Measurements from ENCODE around the gene SPOCK1.

SPOCK1 gene

DNA sequence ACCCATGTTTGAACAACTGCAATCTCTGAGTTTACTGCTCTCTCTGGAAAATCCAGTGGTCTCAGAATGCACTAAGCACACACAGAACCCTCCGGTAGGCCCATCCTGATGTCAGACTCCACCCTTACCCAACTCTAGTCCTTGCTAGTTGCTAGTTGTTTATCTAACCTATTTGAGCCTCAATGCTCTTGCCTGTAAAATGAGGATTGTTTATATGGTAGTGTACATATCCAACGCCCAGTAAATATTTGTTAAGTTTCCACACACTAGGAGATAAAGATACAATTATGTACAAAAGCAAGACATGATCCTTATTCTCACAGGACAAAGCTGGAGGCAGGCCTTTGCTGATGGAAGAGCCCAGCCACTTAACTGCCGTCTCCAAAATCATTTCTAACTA is 192.2 kb downstream of the SPOCK1 start:
- POLR2A ChIA-PET, result no interaction called here
- TF ChIP-seq, protein P1, sequence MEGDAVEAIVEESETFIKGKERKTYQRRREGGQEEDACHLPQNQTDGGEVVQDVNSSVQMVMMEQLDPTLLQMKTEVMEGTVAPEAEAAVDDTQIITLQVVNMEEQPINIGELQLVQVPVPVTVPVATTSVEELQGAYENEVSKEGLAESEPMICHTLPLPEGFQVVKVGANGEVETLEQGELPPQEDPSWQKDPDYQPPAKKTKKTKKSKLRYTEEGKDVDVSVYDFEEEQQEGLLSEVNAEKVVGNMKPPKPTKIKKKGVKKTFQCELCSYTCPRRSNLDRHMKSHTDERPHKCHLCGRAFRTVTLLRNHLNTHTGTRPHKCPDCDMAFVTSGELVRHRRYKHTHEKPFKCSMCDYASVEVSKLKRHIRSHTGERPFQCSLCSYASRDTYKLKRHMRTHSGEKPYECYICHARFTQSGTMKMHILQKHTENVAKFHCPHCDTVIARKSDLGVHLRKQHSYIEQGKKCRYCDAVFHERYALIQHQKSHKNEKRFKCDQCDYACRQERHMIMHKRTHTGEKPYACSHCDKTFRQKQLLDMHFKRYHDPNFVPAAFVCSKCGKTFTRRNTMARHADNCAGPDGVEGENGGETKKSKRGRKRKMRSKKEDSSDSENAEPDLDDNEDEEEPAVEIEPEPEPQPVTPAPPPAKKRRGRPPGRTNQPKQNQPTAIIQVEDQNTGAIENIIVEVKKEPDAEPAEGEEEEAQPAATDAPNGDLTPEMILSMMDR (IDR thresholded peaks at IDR 0.05; ENCODE audit: control extremely low read depth, extremely low read depth, low read depth, missing control alignments), result no peak
- CTCF ChIA-PET, result interaction anchor here (1.3 kb wide), 1 partner anchor 11 kb away, joined by 5 read pairs; no protein-coding TSS in a partner anchor
- DNase-seq (ENCODE audit: extremely low spot score), result no peak

DNA sequence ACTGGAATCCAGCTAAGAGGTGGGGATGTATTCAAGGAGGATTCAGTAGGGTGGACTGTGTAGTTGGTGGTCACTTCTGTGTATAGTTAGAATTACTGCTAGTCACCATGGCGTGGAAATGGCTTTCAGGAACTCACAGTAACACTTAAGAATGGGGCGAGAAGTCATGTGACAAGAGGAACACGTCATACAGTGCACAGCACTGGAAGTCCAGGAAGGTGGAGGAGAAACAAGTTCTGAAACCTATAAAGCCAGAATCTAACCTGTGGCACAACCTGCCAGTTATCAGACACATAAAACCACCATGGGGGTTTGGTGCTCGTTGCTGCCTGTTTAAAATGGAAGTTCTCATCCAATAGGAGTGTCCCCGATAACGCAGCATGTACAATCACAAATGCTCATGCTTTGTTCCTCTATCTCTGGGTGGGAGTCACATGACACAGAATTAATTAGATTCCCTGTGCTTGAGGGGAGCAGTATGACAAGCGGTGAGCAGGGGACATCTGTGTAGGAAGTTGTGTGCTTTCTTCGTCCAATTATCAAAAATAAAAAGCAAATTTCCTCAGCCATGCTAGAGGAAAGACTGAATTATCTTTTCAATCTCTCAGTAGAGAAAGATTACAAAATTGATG is 193.0 kb downstream of the SPOCK1 start:
- DNase-seq (ENCODE audit: extremely low spot score), result no peak
- ChIA-PET CTCF (interaction anchor here (1.3 to 2.8 kb wide), 2 partner anchors 11 to 14 kb away, joined by 5 to 10 read pairs; no protein-coding TSS in a partner anchor), POLR2A (no interaction called here)
- TF ChIP-seq, protein P1 (IDR thresholded peaks at IDR 0.05; ENCODE audit: control extremely low read depth, extremely low read depth, low read depth, missing control alignments), result no peak

DNA sequence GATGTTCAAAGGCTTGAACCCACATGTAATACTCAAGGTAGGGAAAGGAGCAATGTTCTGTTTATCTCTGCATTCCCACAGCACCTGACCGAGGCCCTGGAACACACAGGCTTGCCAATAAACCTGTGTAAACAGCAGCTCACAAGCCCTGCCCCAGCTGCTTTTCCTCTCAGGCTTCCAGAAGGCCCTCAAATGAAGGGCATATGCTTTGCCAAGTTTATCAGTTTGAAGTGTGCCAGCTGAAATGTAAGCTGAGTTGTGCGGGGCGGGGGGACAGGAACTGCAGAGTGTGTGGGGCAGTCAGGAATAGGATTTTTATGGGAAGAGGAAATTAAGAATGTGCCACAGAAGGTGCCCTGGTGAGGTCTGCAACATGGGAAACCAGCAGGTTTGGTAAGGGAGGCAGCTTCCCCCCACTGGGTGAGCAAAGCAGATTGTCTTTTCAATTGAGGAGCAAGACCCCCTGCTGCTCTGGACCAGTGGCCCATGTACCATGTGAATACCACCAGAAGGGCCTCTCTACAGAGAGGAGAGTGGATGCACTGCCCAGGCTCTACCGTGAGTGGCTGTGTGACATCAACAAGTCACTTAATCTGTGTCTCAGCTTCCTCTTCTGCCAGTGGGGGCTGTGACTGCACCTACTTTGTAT is 194.8 kb downstream of the SPOCK1 start:
- DNase-seq (ENCODE audit: extremely low spot score), result no peak
- TF ChIP-seq, protein P1 (IDR thresholded peaks at IDR 0.05; ENCODE audit: control extremely low read depth, extremely low read depth, low read depth, missing control alignments), result no peak
- CTCF ChIA-PET, result interaction anchor here (0.9 to 2.8 kb wide), 2 partner anchors 12 to 16 kb away, joined by 4 to 10 read pairs; no protein-coding TSS in a partner anchor
- POLR2A ChIA-PET, result no interaction called here

GRCh38 chr5:137303509-137303908 is 195.6 kb downstream of the SPOCK1 start:
- TF ChIP-seq, protein P1 (IDR thresholded peaks at IDR 0.05; ENCODE audit: control extremely low read depth, extremely low read depth, low read depth, missing control alignments), result no peak
- POLR2A ChIA-PET, result no interaction called here
- CTCF ChIA-PET, result interaction anchor here (2.8 kb wide), 1 partner anchor 17 kb away, joined by 10 read pairs; no protein-coding TSS in a partner anchor
- no peak for DNase-seq (ENCODE audit: extremely low spot score)

GRCh38 chr5:137300411-137301240 is 198.5 kb downstream of the SPOCK1 start:
- ChIA-PET POLR2A (no interaction called here), CTCF (interaction anchor here (0.9 to 1.6 kb wide), 2 partner anchors 20 to 21 kb away, joined by 4 to 9 read pairs; no protein-coding TSS in a partner anchor)
- TF ChIP-seq, protein P1 (IDR thresholded peaks at IDR 0.05; ENCODE audit: control extremely low read depth, extremely low read depth, low read depth, missing control alignments), result no peak
- no peak for DNase-seq (ENCODE audit: extremely low spot score)

GRCh38 chr5:137296213-137296781 is 202.8 kb downstream of the SPOCK1 start:
- no peak for DNase-seq (ENCODE audit: extremely low spot score)
- TF ChIP-seq, protein P1 (IDR thresholded peaks at IDR 0.05; ENCODE audit: control extremely low read depth, extremely low read depth, low read depth, missing control alignments), result no peak
- POLR2A ChIA-PET, result no interaction called here
- CTCF ChIA-PET, result no interaction called here

All from GM10248 (cell line).